Measurements from ENCODE around the gene PPARA.

Gene PPARA

DNA sequence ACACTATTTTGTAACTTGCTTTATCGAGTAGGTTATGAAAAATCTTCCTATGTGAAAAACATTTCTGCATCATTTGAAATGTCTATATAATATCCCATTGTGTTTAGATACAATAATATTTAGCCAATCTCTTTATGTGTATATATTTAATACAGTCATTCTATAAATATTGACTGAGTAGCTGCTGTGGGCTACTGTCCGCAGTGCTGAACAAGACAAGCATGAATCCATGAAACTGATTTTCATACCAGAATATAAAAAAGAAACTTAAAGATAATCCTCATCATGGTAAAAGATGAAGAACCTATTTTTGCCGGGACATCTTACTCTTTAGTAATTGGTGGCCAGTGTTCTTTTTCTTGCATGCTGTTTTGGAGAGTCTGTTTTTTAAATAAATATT is 3.6 kb downstream of the PPARA start:
- TF ChIP-seq CTCF (IDR thresholded peaks at IDR 0.05; ENCODE audit: borderline replicate concordance, insufficient read depth, low read depth, low read length), result no peak
- no peak overlapping the region for H3K4me3 ChIP-seq (ENCODE audit: low read depth, low read length)

- TF ChIP-seq CTCF (IDR thresholded peaks at IDR 0.05; ENCODE audit: borderline replicate concordance, insufficient read depth, low read depth, low read length), result no peak
- H3K4me3 ChIP-seq (ENCODE audit: low read depth, low read length), result no peak overlapping the region
Measured at GRCh38 chr22:46156031-46156430, 5.7 kb downstream of the PPARA start.

DNA sequence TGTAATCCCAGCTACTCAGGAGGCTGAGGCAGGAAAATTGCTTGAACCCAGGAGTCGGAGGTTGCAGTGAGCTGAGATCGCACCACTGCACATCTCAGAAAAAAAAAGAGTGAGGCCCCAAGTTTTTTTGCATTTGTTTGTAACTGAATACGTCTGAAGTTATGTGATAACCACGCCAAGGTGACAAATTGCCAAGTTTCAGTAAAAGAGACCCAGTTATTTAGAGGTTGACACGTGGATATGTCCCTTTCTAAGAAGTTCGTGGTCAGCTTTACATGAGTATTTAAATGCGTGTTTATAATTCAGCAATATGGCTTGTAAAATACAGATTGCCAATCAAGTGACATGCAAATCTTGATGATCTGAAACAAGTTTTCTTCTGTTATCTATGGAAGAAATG is 8.0 kb downstream of the PPARA start:
- H3K4me3 ChIP-seq (ENCODE audit: low read depth, low read length), result no peak overlapping the region
- TF ChIP-seq CTCF (IDR thresholded peaks at IDR 0.05; ENCODE audit: borderline replicate concordance, insufficient read depth, low read depth, low read length), result no peak

DNA sequence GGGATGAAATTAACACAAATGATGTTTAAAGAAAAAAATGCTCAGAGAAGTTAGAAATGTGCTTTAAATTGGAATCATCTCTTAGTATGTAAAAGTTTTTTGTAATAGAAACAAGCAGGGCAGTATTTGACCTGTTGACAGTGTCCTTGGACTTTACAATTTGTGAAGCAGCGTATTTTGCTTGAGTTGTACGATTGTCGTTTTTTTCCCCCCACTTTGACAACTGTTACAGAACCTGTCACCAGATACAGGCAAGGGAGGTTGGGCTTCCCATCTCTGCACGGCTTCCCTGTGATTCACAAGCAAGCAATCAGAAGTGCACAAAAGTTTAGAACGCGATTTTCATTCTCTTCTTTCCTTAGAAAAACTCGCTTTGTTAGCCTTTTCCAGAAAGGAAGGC is 8.9 kb downstream of the PPARA start:
- TF ChIP-seq CTCF (IDR thresholded peaks at IDR 0.05; ENCODE audit: borderline replicate concordance, insufficient read depth, low read depth, low read length), result no peak
- no peak overlapping the region for H3K4me3 ChIP-seq (ENCODE audit: low read depth, low read length)

DNA sequence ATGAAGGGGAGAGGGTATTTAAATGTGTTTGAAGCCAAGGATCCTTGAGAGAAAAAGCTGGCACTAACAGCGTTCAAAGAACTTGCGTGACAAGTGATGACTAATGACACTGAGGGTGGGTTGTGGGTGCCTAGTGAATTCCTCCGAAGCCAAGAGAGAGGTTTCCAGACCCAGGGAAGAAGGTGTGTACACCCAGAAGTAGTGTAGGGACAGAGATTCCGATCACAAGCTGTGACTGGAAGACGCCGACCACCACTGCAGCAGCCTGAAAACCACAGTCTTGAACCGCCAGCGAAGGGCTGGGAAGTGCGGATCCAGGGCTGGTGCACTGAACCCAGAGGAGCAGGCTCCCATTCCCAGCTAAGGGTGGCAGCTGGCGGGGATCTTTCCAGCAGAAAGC is 9.5 kb downstream of the PPARA start:
- no peak for TF ChIP-seq CTCF (IDR thresholded peaks at IDR 0.05; ENCODE audit: borderline replicate concordance, insufficient read depth, low read depth, low read length)
- no peak overlapping the region for H3K4me3 ChIP-seq (ENCODE audit: low read depth, low read length)

DNA sequence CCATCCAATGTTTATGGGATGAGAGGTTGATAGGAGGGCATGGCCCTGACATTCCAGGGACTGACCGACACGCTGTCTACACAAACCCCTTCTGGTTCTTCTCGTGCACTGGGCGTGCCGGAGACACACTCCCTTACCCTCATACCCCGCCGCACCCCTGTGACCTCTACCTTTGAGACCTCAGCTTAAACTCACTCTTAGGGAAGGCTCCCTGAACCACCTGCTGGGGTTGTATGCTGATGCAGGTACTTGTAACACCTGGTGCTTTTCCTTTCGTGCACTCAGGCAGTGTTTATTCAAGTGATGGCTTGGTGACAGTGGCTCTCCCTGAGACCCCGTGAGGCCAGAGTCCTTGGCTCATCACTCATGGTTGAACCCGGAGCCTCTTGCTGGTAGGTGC is 12.0 kb downstream of the PPARA start:
- no peak overlapping the region for H3K4me3 ChIP-seq (ENCODE audit: low read depth, low read length)
- TF ChIP-seq CTCF (IDR thresholded peaks at IDR 0.05; ENCODE audit: borderline replicate concordance, insufficient read depth, low read depth, low read length), result no peak

DNA sequence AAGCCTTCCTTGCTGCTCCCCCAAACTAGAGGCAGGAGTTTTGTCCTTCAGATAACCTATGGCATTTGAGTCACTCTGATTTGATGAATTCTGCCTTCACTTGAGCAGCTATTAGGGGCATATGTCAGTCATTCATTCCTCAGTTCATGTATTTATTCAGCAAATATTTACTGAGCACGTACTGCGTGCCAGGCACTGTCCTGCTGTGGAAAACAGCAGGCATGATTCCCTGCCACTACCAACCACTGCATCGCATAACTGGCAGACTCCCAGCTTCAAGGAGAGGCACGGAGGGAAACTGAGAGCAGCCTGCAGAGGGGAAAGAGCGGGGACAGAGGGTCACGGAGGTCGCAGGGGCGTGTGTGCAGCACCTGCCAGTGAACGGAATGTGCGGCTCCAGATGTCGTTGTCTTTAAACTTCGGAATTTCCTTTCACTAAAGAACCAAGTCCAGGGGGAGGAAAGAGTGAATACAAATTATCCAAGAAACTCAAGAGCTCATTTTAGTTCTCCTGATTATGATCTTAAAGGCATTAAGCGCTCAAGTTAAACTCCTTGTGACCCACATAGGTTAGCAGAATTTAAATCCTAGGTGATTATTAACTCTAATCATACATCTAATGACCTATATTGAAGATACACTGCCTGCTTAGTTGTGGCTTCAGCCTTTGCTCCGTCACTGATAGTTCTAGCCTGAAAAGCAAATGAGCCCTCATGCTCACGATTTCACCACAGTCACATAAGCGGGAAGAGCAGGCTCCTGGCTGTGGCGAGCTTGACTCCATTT is 12.6 kb downstream of the PPARA start:
- H3K4me3 ChIP-seq (ENCODE audit: low read depth, low read length), result no peak overlapping the region
- TF ChIP-seq CTCF (IDR thresholded peaks at IDR 0.05; ENCODE audit: borderline replicate concordance, insufficient read depth, low read depth, low read length), result no peak
